HL-60/S4 treated with retinoic acid at 250 ng/mL for 4 days and 3 days (cell line): ENCODE measurements around the gene RSRC1.
"Not testable (repeated sequence)": the region's sequence is repeated elsewhere in the genome, so short reads cannot be mapped to it uniquely, and the experiment has no call there.

ENCODE experiments used
- in situ Hi-C: fragments of 300-500 bp; cut with MboI; formaldehyde crosslinking; loops from 2 replicates; pipeline ENCODE4 v1.7.0; 2022; ENCODE audit warnings: low sequenced_read_pairs

Gene RSRC1

GRCh38 chr3:158381262-158381868 is 271.5 kb downstream of the RSRC1 start:
- in situ Hi-C loops: no loop called here

DNA sequence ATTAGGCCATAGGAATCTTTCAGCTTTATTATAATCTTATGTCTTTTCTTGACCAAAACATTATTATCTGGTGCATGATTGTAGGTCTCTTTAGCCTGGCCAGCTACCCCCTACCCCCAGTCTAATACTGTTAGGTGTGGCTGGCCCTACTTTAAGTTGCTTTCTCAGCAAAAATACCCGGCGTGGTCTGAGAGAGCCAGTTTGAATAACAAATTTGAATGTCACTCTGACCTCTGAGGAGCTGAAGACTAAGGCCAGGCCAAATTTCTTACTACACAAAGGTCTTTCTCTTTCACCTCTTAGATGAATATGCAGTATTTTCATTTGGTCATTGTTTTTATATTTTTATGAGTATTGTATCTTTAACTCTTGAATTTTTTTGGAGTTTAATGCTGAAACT is 272.6 kb downstream of the RSRC1 start:
- in situ Hi-C loops: no loop called here

DNA sequence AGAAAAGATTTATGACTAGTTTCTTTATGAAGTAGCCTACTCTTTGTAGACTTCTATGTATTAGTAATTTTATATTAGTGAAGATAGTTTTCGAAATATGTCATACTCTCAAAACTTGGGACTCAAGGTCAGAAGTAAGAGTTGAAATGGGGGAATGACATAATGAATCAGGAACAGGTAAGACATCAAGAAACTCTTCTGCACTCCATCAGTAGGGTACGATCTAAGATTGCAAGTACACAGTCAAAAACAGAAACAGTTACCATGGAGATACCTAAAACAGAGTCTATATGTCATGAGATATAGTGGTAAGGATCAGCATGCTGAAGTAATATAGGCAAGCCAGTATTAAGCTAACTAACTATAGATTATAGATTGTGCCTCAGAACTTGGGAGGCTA is 274.1 kb downstream of the RSRC1 start:
- in situ Hi-C loops: no loop called here

GRCh38 chr3:158395421-158395820 is 285.5 kb downstream of the RSRC1 start:
- in situ Hi-C loops: no loop called here

GRCh38 chr3:158402590-158402989 is 292.7 kb downstream of the RSRC1 start:
- in situ Hi-C loops: no loop called here

GRCh38 chr3:158403013-158403412 is 293.1 kb downstream of the RSRC1 start:
- in situ Hi-C loops: no loop called here

- in situ Hi-C loops: no loop called here
Observed at GRCh38 chr3:158404131-158404718, 294.3 kb downstream of the RSRC1 start.

DNA sequence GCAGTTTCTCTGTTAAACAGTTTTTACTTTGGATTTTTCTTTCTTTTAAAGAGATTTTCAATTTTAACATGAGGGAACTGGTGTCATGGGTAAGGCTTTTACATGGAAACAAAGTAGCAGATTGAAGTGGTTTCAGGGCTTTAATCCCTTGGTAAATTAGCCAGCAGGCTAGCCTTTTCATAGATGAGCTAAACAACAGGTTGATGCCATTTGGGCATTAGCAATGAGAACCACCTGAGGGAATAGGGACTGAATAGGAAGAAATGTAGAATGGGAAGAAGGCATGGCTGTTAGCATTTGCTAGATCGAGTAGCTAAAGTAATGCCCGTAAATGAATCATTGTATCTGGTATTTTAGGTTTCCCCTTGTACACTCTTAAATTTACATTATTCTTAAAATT is 295.6 kb downstream of the RSRC1 start:
- in situ Hi-C loops: no loop called here

- in situ Hi-C loops: no loop called here
Observed at GRCh38 chr3:158407844-158408517, 298.1 kb downstream of the RSRC1 start.

- in situ Hi-C loops: not testable (repeated sequence)
Observed at GRCh38 chr3:158408518-158408897, 298.6 kb downstream of the RSRC1 start.

- in situ Hi-C loops: no loop called here
Observed at GRCh38 chr3:158418035-158418434, 308.1 kb downstream of the RSRC1 start.

GRCh38 chr3:158419820-158420653 is 310.1 kb downstream of the RSRC1 start:
- in situ Hi-C loops: no loop called here

GRCh38 chr3:158420654-158421396 is 310.9 kb downstream of the RSRC1 start:
- in situ Hi-C loops: no loop called here

GRCh38 chr3:158430448-158430847 is 320.6 kb downstream of the RSRC1 start:
- in situ Hi-C loops: loop anchor here (25.0 kb wide), 1 partner anchor 568 kb away; no protein-coding TSS in a partner anchor

DNA sequence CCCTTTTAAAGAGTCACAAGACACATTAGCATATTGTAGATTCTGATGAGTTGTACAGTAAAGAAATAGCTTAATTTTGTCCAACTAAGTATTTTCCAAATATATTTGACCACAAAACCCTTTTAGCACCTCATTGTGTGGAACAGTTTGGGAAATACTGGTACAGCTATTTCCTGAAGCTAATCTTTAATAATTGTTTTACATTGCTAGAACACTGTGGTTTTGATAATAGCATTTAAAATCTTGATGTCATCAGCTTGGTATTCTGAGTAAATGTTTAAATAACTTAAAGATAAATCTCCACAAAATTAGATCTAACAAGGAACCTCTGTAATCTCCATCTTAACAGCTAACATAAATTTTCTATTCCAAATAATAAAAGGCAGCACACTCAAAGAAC is 321.1 kb downstream of the RSRC1 start:
- in situ Hi-C loops: loop anchor here (25.0 kb wide), 1 partner anchor 569 kb away; no protein-coding TSS in a partner anchor

DNA sequence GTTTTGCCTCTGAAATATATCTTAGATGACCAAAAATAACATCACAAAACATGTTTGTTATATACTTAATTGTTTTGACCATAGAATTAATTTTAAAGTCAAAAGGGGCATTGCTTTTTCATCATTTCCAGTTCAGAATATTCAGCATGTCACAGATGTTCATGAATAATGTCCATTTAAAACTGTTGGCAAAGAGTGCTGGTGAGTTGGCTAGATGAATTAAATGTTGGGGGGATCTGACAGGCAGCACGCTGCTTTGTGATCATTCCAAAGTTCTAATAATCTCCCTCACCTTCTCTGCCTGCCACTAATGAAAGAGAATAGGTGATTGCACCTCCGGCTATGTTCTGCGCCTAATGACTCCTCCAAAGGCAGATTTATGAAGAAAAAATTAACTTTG is 321.9 kb downstream of the RSRC1 start:
- in situ Hi-C loops: loop anchor here (25.0 kb wide), 1 partner anchor 570 kb away; no protein-coding TSS in a partner anchor

DNA sequence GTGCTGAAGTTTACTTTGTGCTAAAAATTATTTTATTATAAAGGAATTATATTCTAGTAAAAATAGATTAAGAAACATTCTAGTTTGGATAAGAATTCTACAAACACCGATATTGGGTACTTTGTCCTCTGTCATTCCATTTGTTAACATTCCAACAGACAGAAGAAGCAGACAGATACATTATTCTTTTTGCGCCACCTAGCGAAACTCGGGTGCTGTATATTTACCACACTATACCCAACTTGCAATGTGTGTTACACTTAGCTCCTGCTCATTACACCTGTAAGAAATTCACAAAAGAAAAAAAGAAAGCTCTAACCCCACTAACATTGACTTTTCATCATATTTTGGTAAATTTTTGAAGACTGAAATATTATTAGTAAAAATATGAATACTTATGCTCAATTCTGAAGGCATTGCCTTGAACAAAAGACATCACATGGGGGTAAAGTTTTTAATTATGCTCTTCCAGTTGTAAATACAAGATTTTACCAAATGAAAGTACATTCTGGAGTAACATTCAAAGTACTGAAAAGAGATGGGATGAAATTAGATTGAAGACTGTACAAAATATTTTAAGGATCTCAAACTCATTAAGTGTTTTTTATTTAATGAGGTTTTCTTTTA is 324.6 kb downstream of the RSRC1 start:
- in situ Hi-C loops: loop anchor here (25.0 kb wide), 1 partner anchor 572 kb away; no protein-coding TSS in a partner anchor

GRCh38 chr3:158443632-158444031 is 333.7 kb downstream of the RSRC1 start:
- in situ Hi-C loops: loop anchor here (25.0 kb wide), 1 partner anchor 581 kb away; no protein-coding TSS in a partner anchor

GRCh38 chr3:158447408-158447807 is 337.5 kb downstream of the RSRC1 start:
- in situ Hi-C loops: loop anchor here (25.0 kb wide), 1 partner anchor 585 kb away; no protein-coding TSS in a partner anchor
